ENCODE measurements around the gene ATF6.

The ATF6 gene

GRCh38 chr1:161866241-161866640, 100.1 kb downstream of the ATF6 start:
- ATAC-seq = no peak

GRCh38 chr1:161868832-161869231, 102.7 kb downstream of the ATF6 start:
- no peaks in the 10 kb centered on the region for H3K4me1 Mint-ChIP-seq
- DNase-seq (no peak), ATAC-seq (no peak)
- no peak overlapping the region for H3K27ac Mint-ChIP-seq
- no peaks in the 10 kb centered on the region for H3K27me3 Mint-ChIP-seq
- H3K9me3 Mint-ChIP-seq = no peaks in the 10 kb centered on the region
- H3K4me3 Mint-ChIP-seq = no peak overlapping the region

More at GRCh38 chr1:161866241-161866640, 100.1 kb downstream of the ATF6 start:
- Mint-ChIP-seq H3K27me3 (no peaks in the 10 kb centered on the region), H3K9me3 (no peaks in the 10 kb centered on the region), H3K4me1 (no peaks in the 10 kb centered on the region), H3K4me3 (no peak overlapping the region), H3K27ac (no peak overlapping the region)
- no peak for DNase-seq

GRCh38 chr1:161869291-161869690, 103.2 kb downstream of the ATF6 start:
- no peak for DNase-seq
- ATAC-seq = no peak
- Mint-ChIP-seq H3K27ac (no peak overlapping the region), H3K4me1 (no peaks in the 10 kb centered on the region), H3K9me3 (no peaks in the 10 kb centered on the region), H3K27me3 (no peaks in the 10 kb centered on the region), H3K4me3 (no peak overlapping the region)

GRCh38 chr1:161872506-161872905, 106.4 kb downstream of the ATF6 start:
- no peak for ATAC-seq
- Mint-ChIP-seq H3K27ac (no peak overlapping the region), H3K27me3 (no peaks in the 10 kb centered on the region), H3K4me1 (no peaks in the 10 kb centered on the region), H3K9me3 (no peaks in the 10 kb centered on the region), H3K4me3 (no peak overlapping the region)
- DNase-seq = no peak

- H3K4me1 Mint-ChIP-seq = no peaks in the 10 kb centered on the region
- ATAC-seq (no peak), DNase-seq (no peak)
- H3K4me3 Mint-ChIP-seq = no peak overlapping the region
- no peaks in the 10 kb centered on the region for H3K9me3 Mint-ChIP-seq
- H3K27me3 Mint-ChIP-seq = no peaks in the 10 kb centered on the region
- no peak overlapping the region for H3K27ac Mint-ChIP-seq
These were observed 113.1 kb downstream of the ATF6 start for GRCh38 chr1:161879261-161879660.

- no peak overlapping the region for H3K27ac Mint-ChIP-seq
- no peaks in the 10 kb centered on the region for H3K27me3 Mint-ChIP-seq
- no peaks in the 10 kb centered on the region for H3K4me1 Mint-ChIP-seq
- DNase-seq = no peak
- no peak for ATAC-seq
- H3K4me3 Mint-ChIP-seq = no peak overlapping the region
- no peaks in the 10 kb centered on the region for H3K9me3 Mint-ChIP-seq
These were observed 118.4 kb downstream of the ATF6 start for GRCh38 chr1:161884475-161884874.

- ATAC-seq = no peak
- no peak for DNase-seq
- H3K27me3 Mint-ChIP-seq = no peaks in the 10 kb centered on the region
- H3K4me1 Mint-ChIP-seq = no peaks in the 10 kb centered on the region
- no peaks in the 10 kb centered on the region for H3K9me3 Mint-ChIP-seq
- H3K27ac Mint-ChIP-seq = no peak overlapping the region
- no peak overlapping the region for H3K4me3 Mint-ChIP-seq
These were observed 118.9 kb downstream of the ATF6 start for GRCh38 chr1:161885003-161885402.

GRCh38 chr1:161885759-161886158, 119.6 kb downstream of the ATF6 start:
- DNase-seq (no peak), ATAC-seq (no peak)
- H3K27ac Mint-ChIP-seq = no peak overlapping the region
- no peaks in the 10 kb centered on the region for H3K4me1 Mint-ChIP-seq
- no peaks in the 10 kb centered on the region for H3K27me3 Mint-ChIP-seq
- no peaks in the 10 kb centered on the region for H3K9me3 Mint-ChIP-seq
- no peak overlapping the region for H3K4me3 Mint-ChIP-seq

- H3K27me3 Mint-ChIP-seq = no peaks in the 10 kb centered on the region
- H3K4me1 Mint-ChIP-seq = no peaks in the 10 kb centered on the region
- H3K4me3 Mint-ChIP-seq = no peak overlapping the region
- ATAC-seq = no peak
- H3K9me3 Mint-ChIP-seq = no peaks in the 10 kb centered on the region
- H3K27ac Mint-ChIP-seq = no peak overlapping the region
- DNase-seq = no peak
These were observed 120.5 kb downstream of the ATF6 start for GRCh38 chr1:161886589-161886988.

- ATAC-seq (no peak), DNase-seq (no peak)
- no peak overlapping the region for H3K27ac Mint-ChIP-seq
- H3K4me3 Mint-ChIP-seq = no peak overlapping the region
- no peaks in the 10 kb centered on the region for H3K27me3 Mint-ChIP-seq
- H3K9me3 Mint-ChIP-seq = no peaks in the 10 kb centered on the region
- no peaks in the 10 kb centered on the region for H3K4me1 Mint-ChIP-seq
These were observed 121.7 kb downstream of the ATF6 start for GRCh38 chr1:161887730-161888287.

GRCh38 chr1:161890574-161890973, 124.5 kb downstream of the ATF6 start:
- no peak overlapping the region for H3K27ac Mint-ChIP-seq
- no peak for DNase-seq
- no peak for ATAC-seq
- no peaks in the 10 kb centered on the region for H3K4me1 Mint-ChIP-seq
- H3K27me3 Mint-ChIP-seq = no peaks in the 10 kb centered on the region
- H3K9me3 Mint-ChIP-seq = no peaks in the 10 kb centered on the region
- H3K4me3 Mint-ChIP-seq = no peak overlapping the region

- DNase-seq (no peak), ATAC-seq (no peak)
- H3K9me3 Mint-ChIP-seq = no peaks in the 10 kb centered on the region
- H3K27ac Mint-ChIP-seq = no peak overlapping the region
- peaks cover under 1% of the 10 kb centered on the region for H3K4me1 Mint-ChIP-seq
- no peaks in the 10 kb centered on the region for H3K27me3 Mint-ChIP-seq
- no peak overlapping the region for H3K4me3 Mint-ChIP-seq
These were observed 133.0 kb downstream of the ATF6 start for GRCh38 chr1:161899091-161899490.

GRCh38 chr1:161900160-161900559, 134.0 kb downstream of the ATF6 start:
- peaks cover 11% of the 10 kb centered on the region for H3K4me1 Mint-ChIP-seq
- H3K9me3 Mint-ChIP-seq = no peaks in the 10 kb centered on the region
- no peaks in the 10 kb centered on the region for H3K27me3 Mint-ChIP-seq
- no peak overlapping the region for H3K27ac Mint-ChIP-seq
- H3K4me3 Mint-ChIP-seq = no peak overlapping the region
- ATAC-seq (no peak), DNase-seq (no peak)

- Mint-ChIP-seq H3K9me3 (no peaks in the 10 kb centered on the region), H3K4me3 (no peak overlapping the region), H3K27ac (no peak overlapping the region), H3K4me1 (peaks cover 16% of the 10 kb centered on the region), H3K27me3 (no peaks in the 10 kb centered on the region)
- DNase-seq (no peak), ATAC-seq (no peak)
These were observed 136.1 kb downstream of the ATF6 start for GRCh38 chr1:161902182-161902581.

- ATAC-seq (peak; percentile 55), DNase-seq (no peak)
- no peaks in the 10 kb centered on the region for H3K9me3 Mint-ChIP-seq
- no peaks in the 10 kb centered on the region for H3K27me3 Mint-ChIP-seq
- no peak overlapping the region for H3K27ac Mint-ChIP-seq
- no peak overlapping the region for H3K4me3 Mint-ChIP-seq
- peaks cover 16% of the 10 kb centered on the region for H3K4me1 Mint-ChIP-seq
These were observed 139.3 kb downstream of the ATF6 start for GRCh38 chr1:161905269-161905884.

GRCh38 chr1:161907265-161907664, 141.1 kb downstream of the ATF6 start:
- H3K4me1 Mint-ChIP-seq = peaks cover 25% of the 10 kb centered on the region
- H3K9me3 Mint-ChIP-seq = no peaks in the 10 kb centered on the region
- no peak for DNase-seq
- H3K4me3 Mint-ChIP-seq = no peak overlapping the region
- ATAC-seq = no peak
- H3K27me3 Mint-ChIP-seq = no peaks in the 10 kb centered on the region
- no peak overlapping the region for H3K27ac Mint-ChIP-seq

GRCh38 chr1:161908264-161908663, 142.1 kb downstream of the ATF6 start:
- no peak for DNase-seq
- Mint-ChIP-seq H3K4me1 (peaks cover 25% of the 10 kb centered on the region), H3K27ac (no peak overlapping the region), H3K4me3 (no peak overlapping the region), H3K9me3 (no peaks in the 10 kb centered on the region), H3K27me3 (no peaks in the 10 kb centered on the region)
- no peak for ATAC-seq
